Measurements from ENCODE around the gene PTPRM.

The PTPRM gene

DNA sequence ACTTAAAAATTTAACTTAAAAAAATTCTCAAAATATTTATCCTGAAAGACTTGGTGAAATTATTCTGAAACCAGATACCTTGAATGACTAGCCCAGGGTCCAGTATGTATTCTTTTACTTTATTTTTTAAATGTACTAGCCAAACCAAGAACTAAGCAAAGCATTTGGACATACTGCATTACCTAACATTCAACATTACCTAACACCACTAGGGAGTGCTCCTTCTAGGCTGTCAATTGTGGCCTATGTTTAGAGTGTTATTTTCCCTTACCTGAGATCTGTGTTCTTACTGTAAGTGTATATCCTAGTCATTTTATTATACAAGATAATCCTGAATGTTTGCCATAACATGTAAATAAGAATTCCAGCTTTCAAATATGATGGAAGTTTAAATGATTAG is 496.6 kb downstream of the PTPRM start:
- DNase-seq = no peak

DNA sequence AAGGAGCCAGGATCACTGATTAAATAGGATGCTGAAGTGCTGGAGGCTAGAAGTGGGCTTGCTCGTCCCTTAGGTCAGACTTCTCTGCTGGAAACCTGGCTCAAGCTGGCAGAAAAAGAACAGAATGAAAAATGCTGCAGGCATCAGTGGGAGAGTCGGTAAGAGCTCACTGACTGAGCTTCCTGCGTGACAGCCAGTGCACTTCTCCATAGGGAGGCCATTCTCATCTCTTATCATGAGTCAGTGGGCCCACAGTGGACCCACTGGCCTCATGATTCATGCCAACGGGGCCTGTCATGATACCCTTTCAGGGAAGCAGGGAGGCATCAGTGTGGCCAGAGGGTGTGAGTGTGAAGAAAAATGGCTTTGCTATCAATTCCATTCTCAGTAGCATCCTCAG is 498.2 kb downstream of the PTPRM start:
- no peak for DNase-seq

DNA sequence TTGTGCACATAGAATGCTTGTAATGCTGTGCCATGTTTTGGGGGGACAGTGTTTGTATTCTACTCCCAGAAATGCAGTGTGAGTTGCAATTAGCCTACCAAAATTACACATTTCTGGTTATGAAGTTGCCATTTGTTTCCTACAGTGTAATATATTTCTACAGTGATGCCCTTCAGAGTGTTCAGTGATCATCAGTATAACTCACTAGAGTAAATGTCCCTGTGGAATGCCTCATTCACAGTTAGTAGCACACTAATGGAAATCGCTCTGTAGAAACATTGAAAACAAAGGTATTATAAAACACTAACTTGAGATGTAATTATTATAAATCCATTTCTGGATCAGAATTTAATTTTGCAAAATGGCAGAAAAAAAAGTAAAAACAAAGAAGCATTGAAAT is 498.7 kb downstream of the PTPRM start:
- DNase-seq = no peak

DNA sequence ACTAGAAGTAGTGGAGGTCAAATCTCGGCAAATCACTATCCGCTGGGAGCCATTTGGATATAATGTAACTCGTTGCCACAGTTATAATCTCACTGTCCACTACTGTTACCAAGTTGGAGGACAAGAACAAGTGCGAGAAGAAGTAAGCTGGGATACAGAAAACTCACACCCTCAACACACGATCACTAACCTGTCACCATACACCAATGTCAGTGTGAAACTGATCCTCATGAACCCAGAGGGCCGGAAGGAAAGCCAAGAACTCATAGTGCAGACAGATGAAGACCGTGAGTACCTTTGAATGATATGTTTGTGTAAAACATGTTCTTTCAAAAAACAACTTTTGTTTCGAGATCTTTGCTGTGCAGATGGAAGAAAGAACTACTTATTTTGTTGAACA is 502.6 kb downstream of the PTPRM start:
- DNase-seq = no peak

DNA sequence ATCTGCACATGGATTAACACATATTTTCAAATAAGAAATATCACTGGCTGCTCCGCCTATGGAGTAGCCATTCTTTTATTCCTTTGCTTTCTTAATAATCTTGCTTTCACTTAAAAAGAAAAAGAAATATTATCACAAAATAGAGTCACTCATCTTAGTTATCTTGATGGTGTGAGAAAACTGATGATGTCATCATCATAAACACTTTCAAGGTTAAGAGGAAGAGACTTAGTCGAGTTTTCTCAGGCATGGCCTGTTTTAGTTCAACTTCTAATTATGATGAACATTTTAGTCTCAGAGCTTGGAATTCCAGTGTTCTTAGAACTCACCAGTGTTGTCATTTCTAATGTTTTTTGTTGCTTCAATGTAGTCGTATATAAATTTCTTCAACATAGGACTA is 506.1 kb downstream of the PTPRM start:
- DNase-seq = no peak

DNA sequence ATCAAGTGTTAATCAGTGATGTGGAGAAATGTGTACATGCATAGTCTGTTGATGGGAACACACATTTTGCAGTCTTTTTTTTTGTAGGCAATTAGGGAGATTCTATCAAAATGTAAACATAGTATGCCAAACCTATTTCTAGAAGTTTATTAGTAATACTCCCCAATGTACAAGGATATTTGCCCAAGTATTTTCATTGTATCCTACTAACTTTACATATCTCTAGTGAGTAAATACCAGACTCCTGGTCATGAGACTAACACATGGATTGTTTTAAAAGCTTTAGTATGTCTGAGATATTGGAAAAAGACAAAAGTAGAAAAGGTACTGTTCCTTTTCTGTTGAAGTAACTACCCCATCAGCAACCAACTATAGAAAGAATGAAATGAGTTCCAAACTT is 513.0 kb downstream of the PTPRM start:
- DNase-seq = no peak

DNA sequence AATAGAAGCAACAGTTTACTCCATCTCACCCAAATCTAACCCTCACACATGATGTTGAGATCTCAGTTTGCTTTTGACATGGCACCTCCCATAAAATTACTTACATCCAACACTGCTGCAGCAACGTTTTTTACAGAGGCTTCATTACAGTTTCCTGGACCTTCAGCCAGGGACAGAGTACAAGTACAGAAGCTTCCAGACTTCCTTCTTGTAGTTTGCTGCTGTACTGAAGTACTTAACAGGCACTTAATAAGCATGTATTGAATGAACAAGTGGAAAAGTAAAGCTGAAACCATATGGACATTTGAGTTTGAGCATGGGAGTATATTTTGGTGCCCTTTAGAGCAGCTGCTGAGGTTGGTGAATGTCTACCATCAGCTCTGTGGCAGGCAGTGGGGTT is 514.2 kb downstream of the PTPRM start:
- DNase-seq = no peak

DNA sequence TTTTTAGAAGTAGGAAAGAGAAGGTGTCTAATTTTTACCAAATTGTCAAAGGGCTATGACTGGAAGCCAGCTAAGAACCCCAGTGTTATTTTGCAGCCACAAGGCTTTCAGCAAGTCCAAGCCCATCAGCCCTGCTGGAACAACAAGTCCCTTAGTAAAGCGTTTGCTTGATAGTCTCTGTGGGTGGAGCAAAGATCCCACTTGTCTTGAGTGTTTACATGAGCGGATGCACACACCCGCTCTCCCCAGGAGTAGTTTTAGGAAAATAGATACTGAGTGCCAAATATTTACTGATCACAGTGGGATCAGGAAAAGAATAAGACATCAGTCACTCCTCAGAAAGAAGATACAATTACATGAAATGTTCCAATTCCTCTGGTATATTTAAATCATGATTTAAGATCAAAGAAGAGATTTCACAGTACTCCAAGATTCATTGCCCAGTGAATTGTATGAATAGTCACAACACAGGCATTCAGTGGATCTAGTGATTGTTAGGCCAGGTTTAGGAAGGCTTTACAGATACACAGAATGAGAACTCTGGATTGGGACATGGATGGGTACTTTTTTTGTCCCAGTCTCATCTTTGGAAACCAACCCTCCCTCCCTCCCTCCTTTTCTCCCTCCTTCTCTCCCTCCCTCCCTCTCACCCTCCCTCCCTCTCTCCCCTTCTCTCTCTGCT is 514.9 kb downstream of the PTPRM start:
- DNase-seq = no peak

DNA sequence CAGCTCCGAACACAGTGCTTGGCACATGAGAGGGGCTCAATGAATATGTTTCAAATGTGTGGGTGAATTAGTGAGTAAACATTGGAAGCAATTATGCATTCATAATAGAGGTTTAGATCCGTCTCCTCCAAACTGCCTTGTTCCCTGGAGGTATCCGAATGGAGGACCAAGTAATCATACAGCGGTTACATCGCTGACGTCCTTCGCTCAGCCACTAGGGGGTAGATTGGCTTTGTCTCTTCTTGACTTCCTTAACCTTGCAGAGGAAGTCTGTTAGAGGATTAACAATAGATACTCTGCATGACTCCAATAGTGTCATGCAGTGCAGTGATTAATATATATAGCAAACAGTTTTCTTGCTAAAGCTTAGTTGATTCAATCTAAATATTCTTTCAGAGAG is 517.0 kb downstream of the PTPRM start:
- no peak for DNase-seq

DNA sequence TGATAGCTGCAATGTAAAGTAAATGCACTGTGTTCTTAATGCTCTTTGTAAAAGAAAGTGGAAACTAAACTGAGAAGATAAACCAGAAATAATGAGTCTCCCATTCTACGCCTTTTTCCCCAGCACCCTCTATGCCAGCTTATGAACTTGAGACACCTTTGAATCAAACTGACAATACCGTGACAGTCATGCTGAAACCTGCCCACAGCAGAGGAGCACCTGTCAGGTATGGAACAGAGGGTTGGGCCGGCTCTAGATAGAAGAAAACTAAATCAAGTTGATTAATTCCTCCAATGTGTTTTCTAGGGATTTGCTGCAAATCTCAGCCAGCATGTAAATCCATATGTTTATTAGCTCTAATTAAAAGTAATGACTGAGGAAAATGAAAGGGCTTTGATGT is 521.5 kb downstream of the PTPRM start:
- no peak for DNase-seq

DNA sequence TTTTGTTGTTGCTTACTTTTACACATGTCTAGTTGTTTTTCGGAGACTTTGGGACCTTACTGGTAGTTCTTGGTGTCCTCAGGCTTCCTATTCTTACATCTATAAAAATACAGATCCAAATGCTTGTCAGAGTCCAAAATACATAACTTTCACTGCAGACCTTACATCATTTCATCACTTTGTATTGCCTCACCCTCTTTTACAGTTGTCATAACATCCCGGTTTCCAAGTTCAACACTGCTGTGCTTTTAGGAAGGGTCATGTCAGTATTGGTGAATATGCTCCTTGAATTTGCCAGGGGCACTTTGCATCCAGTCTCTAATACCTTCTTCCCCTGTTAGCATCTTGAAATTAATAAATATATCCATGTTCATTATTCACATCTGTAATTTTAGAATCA is 523.9 kb downstream of the PTPRM start:
- no peak for DNase-seq

DNA sequence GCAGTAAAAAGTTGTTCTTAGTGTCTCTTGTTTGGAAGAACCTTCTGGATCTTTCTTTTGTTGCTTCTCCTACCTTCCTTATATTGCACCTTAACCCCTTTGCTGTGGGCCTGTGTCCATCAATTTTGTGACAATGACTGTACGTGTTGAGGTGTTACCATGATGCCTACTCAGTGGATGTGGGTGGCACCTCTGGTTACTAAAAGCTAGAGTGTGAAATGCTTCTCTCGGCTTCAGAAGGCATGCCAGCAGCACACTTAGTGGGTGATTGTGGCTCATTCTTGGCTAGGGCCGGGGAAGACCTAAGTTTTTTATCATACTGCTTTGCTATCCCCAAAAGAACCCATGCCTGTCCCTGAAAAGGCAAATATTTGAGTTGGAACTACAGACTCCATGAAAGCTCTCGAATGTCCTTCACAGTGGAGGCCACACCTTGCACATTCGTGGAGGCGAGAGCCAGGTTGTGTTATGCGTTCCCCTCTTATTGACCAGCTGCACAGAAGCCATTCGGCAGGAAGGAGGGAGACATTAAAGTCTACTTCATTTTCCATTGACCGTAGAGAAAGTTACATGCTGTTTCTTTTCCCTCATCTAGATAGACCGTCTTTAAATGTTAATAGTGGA is 528.9 kb downstream of the PTPRM start:
- no peak for DNase-seq

DNA sequence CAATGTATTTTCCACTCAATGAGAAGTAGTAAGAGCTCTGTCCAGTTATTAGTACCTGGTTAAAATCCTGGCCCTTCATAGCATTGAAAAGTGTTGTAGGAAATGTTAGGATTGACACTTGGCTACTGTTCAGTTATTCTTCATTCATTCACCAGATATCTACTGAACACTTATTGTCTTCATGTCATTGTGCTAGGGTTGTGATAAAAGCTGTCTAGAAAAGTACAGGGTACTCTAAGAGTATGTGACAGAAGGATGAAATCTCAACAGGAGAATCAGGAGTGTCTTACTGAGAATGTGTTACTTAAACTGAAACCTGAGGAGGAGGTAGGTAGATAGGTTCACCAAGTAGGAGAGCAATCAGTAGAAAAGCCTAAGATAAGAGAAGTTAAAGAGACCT is 530.3 kb downstream of the PTPRM start:
- no peak for DNase-seq

DNA sequence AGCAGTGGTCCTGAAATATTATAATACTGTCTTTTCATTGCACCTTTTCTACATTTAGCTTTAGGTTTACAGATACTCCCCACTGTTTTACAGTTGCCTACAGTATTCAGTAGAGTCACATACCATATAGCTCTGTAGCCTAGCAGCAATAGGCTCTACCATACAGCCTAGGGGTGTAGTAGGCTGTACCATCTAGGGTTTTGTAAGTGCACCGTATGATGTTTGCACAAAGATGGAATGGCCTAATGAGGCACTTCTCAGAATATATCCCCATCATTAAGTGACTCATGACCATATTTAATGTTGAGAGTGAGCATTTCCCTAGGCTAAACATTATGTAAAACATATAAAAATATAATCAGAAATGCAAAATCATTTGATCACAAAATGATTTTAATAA is 530.8 kb downstream of the PTPRM start:
- DNase-seq = no peak

DNA sequence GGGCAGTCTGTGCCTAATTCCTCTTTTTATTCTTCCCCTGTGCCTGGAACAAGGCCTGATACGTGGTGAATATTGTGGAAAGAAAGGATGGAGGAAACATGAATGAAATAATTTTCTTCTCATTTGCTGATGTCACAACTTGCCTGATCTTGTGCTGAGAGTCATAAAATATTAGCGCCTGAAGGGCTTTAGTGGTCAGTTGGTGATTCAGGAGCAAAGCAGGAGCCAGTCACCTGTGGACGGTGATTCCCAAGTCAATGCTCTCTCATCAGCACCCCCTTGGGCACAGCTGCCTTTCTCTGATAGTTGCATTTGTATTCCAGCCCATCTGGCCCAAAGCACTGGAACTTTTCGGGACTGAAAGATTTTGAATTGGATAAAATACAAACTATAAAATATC is 539.5 kb downstream of the PTPRM start:
- DNase-seq = no peak

DNA sequence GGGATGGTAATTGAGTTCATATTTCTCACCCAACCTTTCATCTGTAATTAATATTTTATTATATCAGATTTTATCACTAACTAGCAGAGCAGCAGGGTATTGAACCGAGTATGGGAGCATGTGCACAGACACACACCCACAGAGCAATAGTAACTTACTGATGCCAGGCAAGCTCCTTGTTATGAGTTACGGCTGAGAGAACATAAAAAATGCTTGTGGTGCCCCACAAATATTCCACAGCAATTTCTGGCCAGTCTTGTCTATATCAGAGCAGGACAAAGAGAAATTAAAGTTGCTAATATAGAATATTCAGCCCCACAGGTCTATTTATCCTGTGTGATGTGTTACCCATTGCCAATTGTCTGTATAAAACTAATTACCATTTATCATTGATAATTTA is 540.3 kb downstream of the PTPRM start:
- DNase-seq = no peak

DNA sequence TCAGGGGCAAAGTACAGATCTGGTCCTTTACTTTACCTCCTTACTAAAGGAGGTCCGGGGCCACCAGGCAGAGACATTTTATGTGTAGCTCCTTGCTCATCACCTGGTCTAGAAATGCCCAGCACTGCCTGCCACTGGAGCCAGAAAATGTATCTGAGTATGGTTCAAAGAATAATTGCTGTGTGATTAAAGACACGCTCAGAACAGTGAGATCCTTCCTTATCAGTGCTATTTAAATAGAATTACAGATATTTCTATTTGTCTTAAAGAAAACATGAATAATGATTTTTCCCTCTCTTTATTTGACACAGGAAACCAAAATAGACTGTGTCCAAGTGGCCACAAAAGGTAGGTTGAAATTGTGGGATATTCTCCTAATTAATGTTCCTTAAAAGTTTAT is 547.4 kb downstream of the PTPRM start:
- no peak for DNase-seq

DNA sequence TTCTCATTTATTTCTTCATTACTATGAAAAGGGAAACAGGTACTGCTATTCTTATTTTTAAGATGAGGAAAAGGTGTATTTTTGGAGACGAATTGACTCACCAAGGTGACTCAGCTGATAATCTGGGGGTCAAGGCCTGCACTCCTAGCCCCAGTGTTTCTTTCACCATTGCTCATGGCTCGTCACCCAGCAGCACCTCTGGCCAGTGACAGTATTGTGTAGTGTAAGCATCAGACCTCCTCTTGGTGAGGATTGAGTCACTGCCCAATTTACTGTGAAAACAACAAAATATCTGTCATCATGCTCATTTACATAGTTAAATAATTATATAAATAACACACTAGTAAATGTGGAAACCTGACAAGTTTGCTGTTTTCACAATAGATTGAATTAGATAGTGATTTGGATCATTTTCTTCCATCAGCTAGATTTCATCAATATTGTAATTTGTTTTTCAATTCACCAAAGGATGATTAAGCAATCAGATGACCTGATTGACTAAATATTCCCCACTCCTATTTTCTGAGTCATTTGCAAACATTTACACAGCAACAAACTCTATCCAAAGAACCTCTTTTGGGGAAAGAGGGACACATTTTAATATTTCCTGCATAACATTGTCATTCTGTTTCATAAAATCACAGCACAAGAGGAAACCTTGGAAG is 549.4 kb downstream of the PTPRM start:
- no peak for DNase-seq

DNA sequence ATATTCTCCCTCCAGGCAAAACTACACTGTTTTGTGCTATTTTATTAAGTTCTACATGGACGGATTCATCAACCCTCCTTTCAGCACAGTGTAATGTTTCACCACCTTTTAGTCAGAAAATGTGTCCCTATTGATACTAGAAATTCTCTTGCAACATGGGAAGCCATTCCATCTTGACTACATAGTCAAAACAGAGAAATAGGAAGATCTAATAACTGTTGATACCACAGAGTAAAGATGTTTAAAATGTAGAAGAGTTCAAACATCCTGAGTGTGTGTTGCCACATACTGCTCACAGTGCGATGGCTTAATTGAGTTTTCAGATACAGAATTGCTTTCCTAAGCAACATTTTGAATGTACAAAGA is 549.9 kb downstream of the PTPRM start:
- no peak for DNase-seq

DNA sequence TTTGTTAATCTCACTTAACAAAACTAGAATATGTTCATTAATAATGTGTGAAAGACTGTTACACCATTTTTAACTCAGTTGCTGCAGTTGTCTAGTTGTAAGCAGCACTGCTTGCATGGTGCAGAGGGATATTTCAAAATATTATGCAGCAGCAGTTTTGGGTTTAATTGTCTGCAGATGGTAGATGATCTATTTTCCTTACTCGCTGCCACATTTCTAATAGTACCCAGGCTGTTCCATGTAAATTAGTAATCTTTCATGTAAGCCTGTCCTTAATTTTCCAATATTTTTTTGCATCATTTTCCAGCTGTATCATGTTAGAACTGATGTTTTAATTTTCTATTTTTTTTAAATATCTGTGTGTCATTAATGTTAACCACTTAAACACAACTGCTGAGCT is 554.0 kb downstream of the PTPRM start:
- no peak for DNase-seq

DNA sequence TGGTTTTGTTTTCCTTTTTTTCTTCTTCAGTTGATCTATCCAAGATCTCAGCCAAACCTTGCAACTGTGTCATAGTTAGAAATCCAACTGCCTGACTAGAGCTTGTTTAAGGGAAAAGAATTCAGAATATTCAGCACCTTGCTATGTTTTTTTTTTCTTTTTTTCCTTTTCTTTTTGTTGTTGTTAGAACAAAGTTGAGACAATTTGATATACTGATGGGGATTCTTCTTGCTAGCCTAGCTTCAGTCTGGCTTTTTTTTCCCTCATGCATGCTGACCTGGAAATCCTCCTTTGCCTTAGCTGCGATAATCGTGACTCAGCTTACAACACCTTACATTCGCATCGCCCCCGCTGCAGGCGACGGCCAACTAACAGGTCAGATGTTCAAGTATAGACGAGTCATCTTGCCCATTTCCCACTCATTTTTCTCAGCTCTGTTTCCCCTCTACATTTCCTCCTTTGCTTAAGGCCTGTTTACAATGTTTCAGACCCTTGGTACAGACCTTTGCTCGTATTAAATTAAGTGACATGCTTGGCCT is 554.9 kb downstream of the PTPRM start:
- no peak for DNase-seq

DNA sequence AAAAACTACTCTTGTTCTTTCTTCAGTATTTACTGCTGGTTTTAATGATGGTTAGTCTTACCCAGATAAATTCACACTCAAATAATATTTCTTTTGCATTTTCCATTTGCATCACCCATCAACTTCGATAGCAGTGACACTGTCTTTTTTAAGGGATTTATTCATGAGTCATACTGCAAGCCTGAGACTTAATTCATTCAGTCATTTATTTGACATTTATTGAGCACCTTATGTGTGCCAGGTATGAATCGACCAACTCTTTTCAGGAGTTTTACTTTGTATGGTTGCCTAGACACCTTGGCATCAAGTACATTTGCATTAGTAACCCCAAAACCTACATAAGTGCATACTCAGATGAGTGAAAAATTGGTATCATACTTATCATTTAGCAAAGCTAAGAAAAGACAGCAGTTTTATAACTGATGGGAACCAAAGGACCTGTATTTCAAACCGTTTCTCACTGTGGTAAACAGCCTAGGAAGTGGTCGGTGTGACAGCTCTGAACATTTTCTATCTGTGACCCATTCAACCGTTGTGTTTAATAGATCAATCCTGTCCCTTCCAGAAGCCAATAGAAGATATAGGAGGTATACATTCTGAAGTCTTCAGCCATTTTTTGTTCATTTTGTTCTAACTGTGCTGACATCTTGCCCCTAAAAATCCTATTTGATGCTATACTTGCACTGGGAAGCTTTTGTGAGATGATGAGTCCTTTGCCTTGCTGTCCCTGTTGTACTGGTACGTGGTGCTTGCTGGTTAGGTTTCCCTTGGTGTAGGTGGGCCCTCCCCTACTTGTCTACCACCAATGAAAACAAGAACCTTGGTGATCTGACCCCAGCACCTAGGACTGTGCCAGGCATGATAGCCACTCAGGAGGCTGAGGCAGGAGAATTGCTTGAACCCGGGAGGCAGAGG is 557.4 kb downstream of the PTPRM start:
- DNase-seq = no peak

DNA sequence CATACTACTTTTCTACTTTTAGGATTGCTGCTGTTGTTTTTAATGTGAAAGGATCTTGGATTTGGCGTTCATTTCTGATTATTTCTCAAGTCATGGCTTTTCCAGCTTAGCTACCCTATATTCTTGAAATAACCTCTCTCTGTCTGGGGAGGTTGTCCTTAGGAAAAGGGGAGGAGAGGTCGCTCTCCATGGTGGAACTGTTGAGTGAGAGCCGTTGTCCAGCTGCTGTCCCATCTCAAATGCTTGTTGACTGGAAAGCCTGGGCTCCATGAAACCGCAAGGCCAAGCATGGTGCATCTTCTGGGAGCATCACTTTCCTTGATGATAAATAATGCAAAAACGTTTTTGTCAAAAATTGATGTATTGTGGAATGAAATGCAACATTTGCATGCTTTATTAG is 563.0 kb downstream of the PTPRM start:
- no peak for DNase-seq

All from right kidney (tissue), 1 donor.